Keratinocyte (primary cell): Measurements from ENCODE around the gene SLC13A3. TPM values are rescaled to one million over a fixed set of nuclear protein-coding genes. Genes with fewer than 3 reads are reported as not detected.

Source experiments
- DNase-seq: peaks from one replicate; pipeline ENCODE4 v3.0.0-alpha.2; 2011; ENCODE audit warnings: low read depth, missing footprints, low spot score
- FAIRE-seq: peaks from 2 replicates; lab custom pipeline; 2011; peaks lifted over from hg19 to GRCh38; lab: Jason Lieb, UNC
- H2AFZ ChIP-seq: 2 replicates; pipeline ENCODE4 v1.6.0; 2012; ENCODE audit warnings: low read length, control low read depth, inconsistent platforms; ENCODE audit not compliant: control insufficient read depth
- H3K27ac ChIP-seq: 2 replicates; pipeline ENCODE4 v1.5.1; 2011; ENCODE audit warnings: low read length; ENCODE audit not compliant: control insufficient read depth, insufficient read depth
- H3K27me3 ChIP-seq: 3 replicates; pipeline ENCODE4 v1.6.0; 2011; ENCODE audit warnings: low read length; ENCODE audit not compliant: control insufficient read depth, insufficient read depth; ENCODE audit errors: extremely low read depth
- H3K36me3 ChIP-seq, 2 experiments: 2 replicates in 1 of 2; 3 replicates in 1 of 2; pipeline ENCODE4 v1.5.1; 2011; ENCODE audit warnings: low read length in 2 of 2, mild to moderate bottlenecking in 1 of 2; ENCODE audit not compliant: control insufficient read depth in 2 of 2, insufficient read depth in 2 of 2; ENCODE audit errors: extremely low read depth in 1 of 2
- H3K4me1 ChIP-seq: 3 replicates; pipeline ENCODE4 v1.5.1; 2011; ENCODE audit warnings: low read length; ENCODE audit not compliant: control insufficient read depth, insufficient read depth; ENCODE audit errors: extremely low read depth
- H3K4me2 ChIP-seq: 3 replicates; pipeline ENCODE4 v1.6.0; 2011; ENCODE audit warnings: low read depth, low read length; ENCODE audit not compliant: control insufficient read depth, insufficient read depth; ENCODE audit errors: extremely low read depth
- H3K4me3 ChIP-seq, 3 experiments: fragments of 200-600 bp in 1 of 3; sonication (generic) in 1 of 3; 2 replicates in 2 of 3; 3 replicates in 1 of 3; pipeline ENCODE4 v1.5.1; 2011 to 2016; ENCODE audit warnings: low read length in 3 of 3, mild to moderate bottlenecking in 3 of 3, control low read depth in 2 of 3, inconsistent platforms in 1 of 3, low read depth in 1 of 3, mixed read lengths in 1 of 3, mixed run types in 1 of 3, moderate library complexity in 1 of 3; ENCODE audit not compliant: control insufficient read depth in 2 of 3, insufficient read depth in 2 of 3; ENCODE audit errors: extremely low read depth in 1 of 3
- H3K79me2 ChIP-seq: 2 replicates; pipeline ENCODE4 v1.6.0; 2012; ENCODE audit warnings: low read length; ENCODE audit not compliant: control insufficient read depth, insufficient read depth
- H3K9ac ChIP-seq: 3 replicates; pipeline ENCODE4 v1.6.0; 2011; ENCODE audit warnings: low read length; ENCODE audit not compliant: control insufficient read depth, insufficient read depth; ENCODE audit errors: extremely low read depth
- H3K9me1 ChIP-seq: 3 replicates; pipeline ENCODE4 v1.6.0; 2011; ENCODE audit warnings: low read length; ENCODE audit not compliant: control insufficient read depth, insufficient read depth; ENCODE audit errors: extremely low read depth
- H3K9me3 ChIP-seq: 2 replicates; pipeline ENCODE4 v1.5.1; 2012; ENCODE audit warnings: low read depth, low read length; ENCODE audit not compliant: control insufficient read depth
- H4K20me1 ChIP-seq: 3 replicates; pipeline ENCODE4 v1.6.0; 2011; ENCODE audit warnings: low read length; ENCODE audit not compliant: control insufficient read depth, insufficient read depth; ENCODE audit errors: extremely low read depth
- CTCF ChIP-seq, 3 experiments: IDR thresholded peaks in 1 of 3; conservative IDR thresholded peaks in 1 of 3; optimal IDR thresholded peaks in 1 of 3; 2 replicates in 2 of 3; 3 replicates in 1 of 3; pipeline versions ENCODE3 to v1.5.1; 2011; ENCODE audit warnings: low read length in 3 of 3, mild to moderate bottlenecking in 3 of 3, moderate library complexity in 2 of 3, control low read depth in 1 of 3, inconsistent platforms in 1 of 3; ENCODE audit not compliant: insufficient read depth in 2 of 3; ENCODE audit errors: extremely low read depth in 1 of 3
- EZH2 ChIP-seq: IDR thresholded peaks from one replicate; pipeline ENCODE4 v1.6.1; 2012; ENCODE audit warnings: inconsistent platforms, mild to moderate bottlenecking, low read length, moderate library complexity
- dilution Hi-C: fragments of 300-500 bp; cut with MboI; formaldehyde crosslinking; loops from one replicate; pipeline ENCODE4 v1.7.0; 2020; ENCODE audit warnings: low sequenced_read_pairs; ENCODE audit not compliant: extremely low pct_ligation_motif_present
- polyA plus RNA-seq, 5 experiments: library from polyadenylated mRNA; depleted of rRNA in 3 of 5; stranded (reverse) in 3 of 5; stranded (forward) in 1 of 5; unstranded in 1 of 5; fragments of >200 nt; gene quantifications; 1 replicate in 1 of 5; 2 replicates in 3 of 5; 3 replicates in 1 of 5; pipeline versions ENCODE4 v1.2.1 to v1.2.3, GENCODE V29; 2011 to 2012; ENCODE audit warnings: missing spikeins in 2 of 5, low read depth in 1 of 5, low replicate concordance in 1 of 5

The SLC13A3 gene
- polyA plus RNA-seq, 1 donor (not counting 4 experiments of a cell fraction or from before 2014, with no cell fraction given): 4.5 TPM

- TF ChIP-seq EZH2: no peak
- TF ChIP-seq CTCF (optimal IDR thresholded peaks at IDR 0.05 in 1 of 3, IDR thresholded peaks at IDR 0.05 in 1 of 3, conservative IDR thresholded peaks at IDR 0.05 in 1 of 3; ENCODE audit: extremely low read depth in 1 of 3, insufficient read depth in 2 of 3, low read length in 3 of 3): no peak
- peaks cover 2% of the 10 kb centered on the region for H3K27me3 ChIP-seq
These were observed 101.9 kb downstream of the SLC13A3 start for GRCh38 chr20:46549188-46549972.

GRCh38 chr20:46548688-46549087, 102.6 kb downstream of the SLC13A3 start:
- dilution Hi-C loops: no loop called here
- TF ChIP-seq EZH2: no peak
- no peak for TF ChIP-seq CTCF (optimal IDR thresholded peaks at IDR 0.05 in 1 of 3, IDR thresholded peaks at IDR 0.05 in 1 of 3, conservative IDR thresholded peaks at IDR 0.05 in 1 of 3; ENCODE audit: extremely low read depth in 1 of 3, insufficient read depth in 2 of 3, low read length in 3 of 3)

More at GRCh38 chr20:46549188-46549972, 101.9 kb downstream of the SLC13A3 start:
- H3K9me1 ChIP-seq: no peaks in the 10 kb centered on the region
- H3K4me1 ChIP-seq: no peaks in the 10 kb centered on the region
- FAIRE-seq (no peak), DNase-seq (no peak)
- H3K4me2 ChIP-seq: no peak overlapping the region
- H3K27ac ChIP-seq: no peak overlapping the region
- no peak overlapping the region for H2AFZ ChIP-seq
- dilution Hi-C loops: no loop called here
- no peak overlapping the region for H3K9ac ChIP-seq
- H3K9me3 ChIP-seq: no peaks in the 10 kb centered on the region
- no peaks in the 10 kb centered on the region for H4K20me1 ChIP-seq
- no peak overlapping the region for H3K4me3 ChIP-seq
- no peaks in the 10 kb centered on the region for H3K79me2 ChIP-seq
- no peaks in the 10 kb centered on the region for H3K36me3 ChIP-seq

More at GRCh38 chr20:46548688-46549087, 102.6 kb downstream of the SLC13A3 start:
- Histone ChIP-seq H3K9me3 (no peaks in the 10 kb centered on the region), H3K4me2 (no peak overlapping the region), H3K9ac (no peak overlapping the region), H3K4me1 (no peaks in the 10 kb centered on the region), H3K4me3 (no peak overlapping the region), H4K20me1 (no peaks in the 10 kb centered on the region), H3K27me3 (peaks cover 2% of the 10 kb centered on the region), H3K79me2 (no peaks in the 10 kb centered on the region), H3K27ac (no peak overlapping the region), H3K36me3 (no peaks in the 10 kb centered on the region), H2AFZ (no peak overlapping the region), H3K9me1 (no peaks in the 10 kb centered on the region)
- no peak for FAIRE-seq
- DNase-seq: no peak
